Upper lobe of left lung (tissue), 6 donors: ENCODE results near the gene ERBIN. TPM values are rescaled to one million over a fixed set of nuclear protein-coding genes. Genes with fewer than 3 reads are reported as not detected.

ENCODE experiments used
- ATAC-seq, 2 donors: fragments of 200-7000 bp; cut with Tn5 transposase; one replicate each; pipeline ENCODE4 v1.9.1; 2022; ENCODE audit warnings: mild to moderate bottlenecking in 2 of 2, moderate library complexity in 2 of 2; ENCODE audit not compliant: low FRiP score in 2 of 2
- DNase-seq, 2 donors: peaks; one replicate each; pipeline ENCODE4 v3.0.0-alpha.2; 2019 to 2020
- H3K27ac ChIP-seq, 4 donors: fragments of 200-600 bp; sonication (generic); one replicate each; pipeline ENCODE4 v1.5.1; 2016 to 2019
- H3K27me3 ChIP-seq, 4 donors: fragments of 200-600 bp; sonication (generic); one replicate each; pipeline ENCODE4 v1.5.1; 2017 to 2019
- H3K36me3 ChIP-seq, 4 donors: fragments of 200-600 bp; sonication (generic); one replicate each; pipeline ENCODE4 v1.5.1; 2016 to 2019
- H3K4me1 ChIP-seq, 4 donors: fragments of 200-600 bp; sonication (generic); one replicate each; pipeline ENCODE4 v1.5.1; 2018 to 2019
- H3K4me3 ChIP-seq, 4 donors: fragments of 200-600 bp; sonication (generic); one replicate each; pipeline ENCODE4 v1.5.1; 2017 to 2019; ENCODE audit warnings: mild to moderate bottlenecking in 2 of 4, moderate library complexity in 1 of 4
- H3K9me3 ChIP-seq, 4 donors: fragments of 200-600 bp; sonication (generic); one replicate each; pipeline ENCODE4 v1.5.1; 2018 to 2019
- CTCF ChIP-seq, 6 experiments: fragments of 450-650 bp in 4 of 6; fragments of 200-600 bp in 2 of 6; sonication (generic) in 2 of 6; IDR thresholded peaks; one replicate each; pipeline ENCODE4 v1.5.1; 2016 to 2019; ENCODE audit warnings: antibody characterized with exemption in 6 of 6
- EP300 ChIP-seq, 4 donors: sonication (generic); formaldehyde crosslinking; IDR thresholded peaks; one replicate each; pipeline ENCODE4 v1.5.1; 2017; ENCODE audit warnings: antibody characterized with exemption in 4 of 4, control low read depth in 2 of 4
- POLR2A ChIP-seq, 4 donors: fragments of 450-650 bp; IDR thresholded peaks; one replicate each; pipeline ENCODE4 v1.5.1; 2016 to 2017; ENCODE audit warnings: antibody characterized with exemption in 4 of 4, mild to moderate bottlenecking in 2 of 4
- POLR2AphosphoS5 ChIP-seq, 2 donors: sonication (generic); formaldehyde crosslinking; IDR thresholded peaks; one replicate each; pipeline ENCODE4 v1.5.1; 2017; ENCODE audit warnings: antibody characterized with exemption in 2 of 2
- WGBS, 2 donors: methylation state at CpG; one replicate each; pipeline ENCODE4 v1.1.5; 2017 to 2018; 5-methylcytosine and 5-hydroxymethylcytosine counted together
- total RNA-seq, 6 donors: library from RNA; depleted of rRNA in 4 of 6; stranded (reverse); fragments of >200 nt in 4 of 6; gene quantifications; one replicate each; pipeline versions ENCODE4 v1.1.0 to v1.2.1, GENCODE V29; 2016 to 2021
- donor health status: DM: no; HTN: no; CAD: no; lungs with moderate emphysema.
- donor health status: DM: no; HTN: yes; CAD: no; lungs with severe emphysema.

ERBIN gene
- total RNA-seq, 6 donors from 2014 or later, result 21.0 to 111 (median 58.2) TPM

GRCh38 chr5:65943771-65944170 is 17.4 kb downstream of the ERBIN start:
- WGBS, 2 donors, result 89% methylated on average over 5 of the region's 5 CpGs
- no peaks in the 10 kb centered on the region for H3K27me3 ChIP-seq
- ATAC-seq (no peak), DNase-seq (no peak)
- H3K36me3 ChIP-seq, result no peaks in the 10 kb centered on the region
- no peak overlapping the region for H3K27ac ChIP-seq
- TF ChIP-seq CTCF (IDR thresholded peaks at IDR 0.05), result no peak
- no peak for TF ChIP-seq POLR2A (IDR thresholded peaks at IDR 0.05)
- TF ChIP-seq EP300 (IDR thresholded peaks at IDR 0.05), result no peak
- TF ChIP-seq POLR2AphosphoS5 (IDR thresholded peaks at IDR 0.05), result no peak
- peaks cover 0 to 7% (median 0%) of the 10 kb centered on the region in 4 donors for H3K4me1 ChIP-seq
- H3K4me3 ChIP-seq, result no peak overlapping the region
- H3K9me3 ChIP-seq, result no peaks in the 10 kb centered on the region

- TF ChIP-seq POLR2A (IDR thresholded peaks at IDR 0.05) (no peak), EP300 (IDR thresholded peaks at IDR 0.05) (no peak), CTCF (IDR thresholded peaks at IDR 0.05) (no peak), POLR2AphosphoS5 (IDR thresholded peaks at IDR 0.05) (no peak)
- H3K4me3 ChIP-seq, result no peak overlapping the region
- no peak for ATAC-seq
- no peaks in the 10 kb centered on the region for H3K9me3 ChIP-seq
- H3K27ac ChIP-seq, result no peak overlapping the region
- WGBS, 2 donors, result 96 to 98% methylated on average over 2 of the region's 2 CpGs
- H3K27me3 ChIP-seq, result no peaks in the 10 kb centered on the region
- H3K36me3 ChIP-seq, result no peaks in the 10 kb centered on the region
- DNase-seq, result no peak
- peaks cover 0 to 7% (median 0%) of the 10 kb centered on the region in 4 donors for H3K4me1 ChIP-seq
These were observed 19.9 kb downstream of the ERBIN start for GRCh38 chr5:65946198-65946745.

- TF ChIP-seq POLR2AphosphoS5 (IDR thresholded peaks at IDR 0.05), result no peak
- H3K36me3 ChIP-seq, result no peaks in the 10 kb centered on the region
- 85 to 89% methylated on average over 4 of the region's 4 CpGs for WGBS, 2 donors
- DNase-seq (no peak), ATAC-seq (no peak)
- no peaks in the 10 kb centered on the region for H3K9me3 ChIP-seq
- no peak overlapping the region for H3K27ac ChIP-seq
- H3K4me3 ChIP-seq, result no peak overlapping the region
- H3K27me3 ChIP-seq, result no peaks in the 10 kb centered on the region
- H3K4me1 ChIP-seq, result peaks cover 0 to 7% (median 4%) of the 10 kb centered on the region in 4 donors
These were observed 21.9 kb downstream of the ERBIN start for GRCh38 chr5:65948115-65948747.

GRCh38 chr5:65951330-65951729 is 25.0 kb downstream of the ERBIN start:
- 89 to 93% methylated on average over 3 of the region's 3 CpGs for WGBS, 2 donors
- Histone ChIP-seq H3K4me3 (no peak overlapping the region), H3K27me3 (no peaks in the 10 kb centered on the region), H3K4me1 (peaks cover 0 to 13% (median 4%) of the 10 kb centered on the region in 4 donors), H3K27ac (no peak overlapping the region), H3K9me3 (no peaks in the 10 kb centered on the region), H3K36me3 (no peaks in the 10 kb centered on the region)
- DNase-seq, result no peak
- TF ChIP-seq POLR2A (IDR thresholded peaks at IDR 0.05) (no peak), CTCF (IDR thresholded peaks at IDR 0.05) (no peak), EP300 (IDR thresholded peaks at IDR 0.05) (no peak), POLR2AphosphoS5 (IDR thresholded peaks at IDR 0.05) (no peak)
- no peak for ATAC-seq

- DNase-seq (no peak), ATAC-seq (no peak)
- no peak overlapping the region for H3K4me3 ChIP-seq
- H3K27me3 ChIP-seq, result no peaks in the 10 kb centered on the region
- no peaks in the 10 kb centered on the region for H3K36me3 ChIP-seq
- WGBS, 2 donors, result 87 to 89% methylated on average over 1 of the region's 1 CpG
- TF ChIP-seq CTCF (IDR thresholded peaks at IDR 0.05) (no peak), EP300 (IDR thresholded peaks at IDR 0.05) (no peak), POLR2A (IDR thresholded peaks at IDR 0.05) (no peak), POLR2AphosphoS5 (IDR thresholded peaks at IDR 0.05) (no peak)
- H3K9me3 ChIP-seq, result no peaks in the 10 kb centered on the region
- peaks cover 0 to 13% (median 4%) of the 10 kb centered on the region in 4 donors for H3K4me1 ChIP-seq
- H3K27ac ChIP-seq, result no peak overlapping the region
These were observed 25.9 kb downstream of the ERBIN start for GRCh38 chr5:65952259-65952658.
